PC-3 (cell line): ENCODE data around the gene SORL1-AS1.

ENCODE experiments used
- CTCF ChIP-seq: fragments of 300-600 bp; sonication (generic); conservative IDR thresholded peaks from 2 replicates; pipeline ENCODE4 v1.5.1; 2017; ENCODE audit warnings: antibody characterized with exemption, low read depth, mild to moderate bottlenecking, low read length
- EZH2phosphoT487 ChIP-seq: fragments of 300-600 bp; sonication (generic); IDR thresholded peaks from 2 replicates; pipeline ENCODE4 v1.6.1; 2018; ENCODE audit warnings: mild to moderate bottlenecking, antibody characterized with exemption, low read length, borderline replicate concordance

DNA sequence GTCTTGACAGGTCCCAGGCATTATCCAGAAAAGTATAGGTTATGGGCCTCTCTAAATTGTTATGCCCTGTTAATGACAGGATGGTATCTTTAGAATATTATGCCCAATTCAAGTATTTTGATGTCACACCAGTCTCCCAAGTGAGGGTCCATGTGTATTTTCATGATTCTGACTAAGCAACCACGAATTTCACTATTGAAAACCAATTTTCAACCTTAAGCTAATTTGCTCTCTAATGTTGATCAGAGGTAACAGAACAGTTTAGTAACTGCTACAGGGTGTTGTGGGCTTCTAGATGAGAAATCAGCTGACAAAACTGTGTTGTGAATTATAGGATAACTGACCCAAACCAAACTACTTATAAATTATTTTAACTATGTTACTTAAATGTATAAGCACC is 48.0 kb upstream of the SORL1-AS1 start:
- TF ChIP-seq CTCF (no peak), EZH2phosphoT487 (no peak)
